Muscle layer of duodenum (tissue), 2 donors: ENCODE results near the gene MAGEA2.
"Not testable (repeated sequence)": the region's sequence is repeated elsewhere in the genome, so short reads cannot be mapped to it uniquely, and the experiment has no call there.

Experiments used
- H3K27ac ChIP-seq: one replicate; pipeline ENCODE4 v1.7.0; 2013; ENCODE audit warnings: mild to moderate bottlenecking, low read length
- H3K27me3 ChIP-seq: one replicate; pipeline ENCODE4 v1.7.0; 2013; ENCODE audit warnings: low read depth, mild to moderate bottlenecking, control low read depth, low read length
- H3K36me3 ChIP-seq, 2 donors: one replicate each; pipeline ENCODE4 v1.7.0; 2013; ENCODE audit warnings: low read length in 2 of 2, control low read depth in 1 of 2, mild to moderate bottlenecking in 1 of 2; ENCODE audit not compliant: insufficient read depth in 2 of 2, control insufficient read depth in 1 of 2
- H3K4me1 ChIP-seq, 2 donors: one replicate each; pipeline ENCODE4 v1.7.0; 2013; ENCODE audit warnings: low read length in 2 of 2, mild to moderate bottlenecking in 2 of 2, control low read depth in 1 of 2, moderate library complexity in 1 of 2; ENCODE audit not compliant: insufficient read depth in 2 of 2, control insufficient read depth in 1 of 2
- H3K4me3 ChIP-seq, 2 donors: one replicate each; pipeline ENCODE4 v1.7.0; 2013; ENCODE audit warnings: low read length in 2 of 2, low read depth in 1 of 2, mild to moderate bottlenecking in 1 of 2
- H3K9me3 ChIP-seq, 2 donors: one replicate each; pipeline ENCODE4 v1.7.0; 2013; ENCODE audit warnings: low read length in 2 of 2, control low read depth in 1 of 2, mild to moderate bottlenecking in 1 of 2; ENCODE audit not compliant: control insufficient read depth in 1 of 2
- donor health status: healthy.

Gene MAGEA2

GRCh38 chrX:152735860-152736511 is 17.7 kb downstream of the MAGEA2 start:
- H3K4me3 ChIP-seq: no peak overlapping the region
- H3K9me3 ChIP-seq: no peaks in the 10 kb centered on the region
- H3K27me3 ChIP-seq: no peaks in the 10 kb centered on the region

GRCh38 chrX:152735101-152735500 is 18.5 kb downstream of the MAGEA2 start:
- Histone ChIP-seq H3K27me3 (no peaks in the 10 kb centered on the region), H3K4me1 (no peaks in the 10 kb centered on the region), H3K36me3 (no peaks in the 10 kb centered on the region), H3K4me3 (no peak overlapping the region), H3K9me3 (no peaks in the 10 kb centered on the region), H3K27ac (no peak overlapping the region)

More at GRCh38 chrX:152735860-152736511, 17.7 kb downstream of the MAGEA2 start:
- no peak overlapping the region for H3K27ac ChIP-seq
- H3K36me3 ChIP-seq: no peaks in the 10 kb centered on the region
- no peaks in the 10 kb centered on the region for H3K4me1 ChIP-seq

GRCh38 chrX:152734143-152734858 is 19.3 kb downstream of the MAGEA2 start:
- not testable (repeated sequence) for H3K9me3 ChIP-seq, H3K4me3 ChIP-seq, H3K27ac ChIP-seq, H3K27me3 ChIP-seq, H3K4me1 ChIP-seq, H3K36me3 ChIP-seq

GRCh38 chrX:152733261-152733975 is 20.2 kb downstream of the MAGEA2 start, which contains the start of the genes CSAG1 and MAGEA12:
Gene CSAG1, minus strand, starts transcription at chrX:152733721. Its CDS starts 1,261 bp downstream, at chrX:152732460.
Gene MAGEA12, plus strand, starts transcription at chrX:152733757. Its CDS starts 2,405 bp downstream, at chrX:152736162.
- Histone ChIP-seq H3K4me1 (no peaks in the 10 kb centered on the region), H3K4me3 (no peak within 1 kb of the TSS), H3K27me3 (no peaks in the 10 kb centered on the region), H3K27ac (no peak within 1 kb of the TSS), H3K9me3 (no peaks in the 10 kb centered on the region), H3K36me3 (no peaks in the 10 kb centered on the region)

- no peak overlapping the region for H3K4me3 ChIP-seq
- no peaks in the 10 kb centered on the region for H3K36me3 ChIP-seq
- no peaks in the 10 kb centered on the region for H3K4me1 ChIP-seq
- H3K27ac ChIP-seq: no peak overlapping the region
- no peaks in the 10 kb centered on the region for H3K27me3 ChIP-seq
- no peaks in the 10 kb centered on the region for H3K9me3 ChIP-seq
These were observed 28.2 kb downstream of the MAGEA2 start for GRCh38 chrX:152725409-152725808.

GRCh38 chrX:152713815-152714787 is 39.5 kb downstream of the MAGEA2 start, which contains the start of gene MAGEA2B:
Gene MAGEA2B, plus strand, starts transcription at chrX:152714628. Its CDS starts 2,479 bp downstream, at chrX:152717107.
- not testable (repeated sequence) for H3K27me3 ChIP-seq, H3K4me1 ChIP-seq, H3K36me3 ChIP-seq, H3K9me3 ChIP-seq, H3K4me3 ChIP-seq, H3K27ac ChIP-seq

GRCh38 chrX:152713195-152713594 is 40.4 kb downstream of the MAGEA2 start:
- H3K27me3 ChIP-seq, H3K4me1 ChIP-seq, H3K4me3 ChIP-seq: not testable (repeated sequence)

GRCh38 chrX:152709173-152709572 is 44.5 kb downstream of the MAGEA2 start, which contains the start of gene CSAG2:
Gene CSAG2, minus strand, starts transcription at chrX:152709273. Its CDS starts 161 bp downstream, at chrX:152709112.
- not testable (repeated sequence) for H3K27me3 ChIP-seq, H3K4me1 ChIP-seq, H3K27ac ChIP-seq, H3K4me3 ChIP-seq, H3K9me3 ChIP-seq, H3K36me3 ChIP-seq

More at GRCh38 chrX:152713195-152713594, 40.4 kb downstream of the MAGEA2 start:
- not testable (repeated sequence) for H3K9me3 ChIP-seq, H3K36me3 ChIP-seq, H3K27ac ChIP-seq

GRCh38 chrX:152706500-152706899 is 47.1 kb downstream of the MAGEA2 start:
- H3K4me1 ChIP-seq, H3K36me3 ChIP-seq, H3K27me3 ChIP-seq, H3K9me3 ChIP-seq, H3K4me3 ChIP-seq, H3K27ac ChIP-seq: not testable (repeated sequence)

GRCh38 chrX:152700390-152700789 is 53.3 kb downstream of the MAGEA2 start:
- H3K4me1 ChIP-seq, H3K27me3 ChIP-seq, H3K4me3 ChIP-seq, H3K9me3 ChIP-seq, H3K36me3 ChIP-seq, H3K27ac ChIP-seq: not testable (repeated sequence)
